A549 (cell line): ENCODE results near the gene STARD4. TPM values are rescaled to one million over a fixed set of nuclear protein-coding genes. Genes with fewer than 3 reads are reported as not detected.

Experiments
- ATAC-seq, 2 experiments: fragments of 200-7000 bp in 1 of 2; fragments of >200 bp in 1 of 2; cut with Nextera tagmentation in 1 of 2; cut with Tn5 transposase in 1 of 2; 3 replicates each; pipeline versions ENCODE4 v1.8.0 to v1.9.1; 2018 to 2020; ENCODE audit warnings: mild to moderate bottlenecking in 1 of 2, moderate library complexity in 1 of 2
- CTCF ChIA-PET: fragments of 300-600 bp; sonication (Branson Sonifier 250); formaldehyde crosslinking; extraction: SDS; loops from one replicate; lab custom pipeline; 2021; ENCODE audit warnings: antibody characterized with exemption, inconsistent platforms; lab: Yijun Ruan, JAX
- POLR2A ChIA-PET: fragments of 350-600 bp; formaldehyde crosslinking; extraction: SDS; loops from one replicate; lab custom pipeline; 2021; ENCODE audit warnings: antibody characterized with exemption, inconsistent platforms; lab: Yijun Ruan, JAX
- DNase-seq, 2 experiments: peaks; one replicate each; pipeline versions ENCODE4 v3.0.0 to v3.0.0-alpha.2; 2011 to 2016; ENCODE audit warnings: low read depth in 1 of 2, low spot score in 1 of 2
- FAIRE-seq: peaks from 2 replicates; lab custom pipeline; 2011; peaks lifted over from hg19 to GRCh38; lab: Jason Lieb, UNC
- H3K27ac ChIP-seq, 2 experiments: fragments of >200 bp; sonication (Bioruptor Twin); formaldehyde crosslinking; 3 replicates each; pipeline ENCODE4 v1.5.1; 2016 to 2017
- H3K4me1 ChIP-seq: fragments of >200 bp; sonication (Bioruptor Twin); formaldehyde crosslinking; 3 replicates; pipeline ENCODE4 v1.6.1; 2016
- H3K4me2 ChIP-seq: fragments of >200 bp; sonication (Bioruptor Twin); formaldehyde crosslinking; 3 replicates; pipeline ENCODE4 v1.6.1; 2016
- H3K4me3 ChIP-seq: fragments of >200 bp; sonication (Bioruptor Twin); formaldehyde crosslinking; 3 replicates; pipeline ENCODE4 v1.5.1; 2016
- H3K9me3 ChIP-seq: fragments of >200 bp; sonication (Bioruptor Twin); formaldehyde crosslinking; 3 replicates; pipeline ENCODE4 v1.6.1; 2016
- BHLHE40 ChIP-seq: IDR thresholded peaks from 2 replicates; pipeline ENCODE4 v1.6.1; 2012; ENCODE audit warnings: low read depth, low read length, inconsistent platforms
- CBX2 ChIP-seq: fragments of 200-600 bp; sonication (generic); IDR thresholded peaks from 2 replicates; pipeline ENCODE4 v1.6.1; 2016; ENCODE audit warnings: low read depth, mild to moderate bottlenecking, borderline replicate concordance
- CHD2 ChIP-seq: fragments of 150-350 bp; IDR thresholded peaks from 2 replicates; pipeline ENCODE4 v1.6.1; 2014; ENCODE audit warnings: low read length; ENCODE audit not compliant: partially characterized antibody
- FOSB ChIP-seq: fragments of 250-450 bp; sonication (Bioruptor Pico); IDR thresholded peaks from 2 replicates; pipeline ENCODE4 v1.5.0; 2020; ENCODE audit warnings: mild to moderate bottlenecking, moderate library complexity
- HDAC2 ChIP-seq: fragments of 200-600 bp; sonication (generic); IDR thresholded peaks from 2 replicates; pipeline ENCODE4 v1.6.1; 2016
- NR3C1 ChIP-seq: fragments of >200 bp; sonication (Bioruptor Twin); formaldehyde crosslinking; IDR thresholded peaks from 3 replicates; pipeline ENCODE4 v1.6.1; 2017
- RAD21 ChIP-seq, 2 experiments: fragments of >200 bp in 1 of 2; sonication (Bioruptor Twin) in 1 of 2; formaldehyde crosslinking in 1 of 2; IDR thresholded peaks in 1 of 2; conservative IDR thresholded peaks in 1 of 2; 2 replicates in 1 of 2; 3 replicates in 1 of 2; pipeline ENCODE4 v1.6.1; 2012 to 2018; ENCODE audit warnings: inconsistent platforms in 1 of 2
- SMC3 ChIP-seq: fragments of >200 bp; sonication (Bioruptor Twin); formaldehyde crosslinking; IDR thresholded peaks from 3 replicates; pipeline ENCODE4 v1.6.1; 2018; ENCODE audit warnings: inconsistent platforms
- SREBF2 ChIP-seq: fragments of 450-650 bp; IDR thresholded peaks from 2 replicates; pipeline ENCODE4 v1.6.1; 2014; ENCODE audit warnings: mild to moderate bottlenecking, moderate library complexity
- ZC3H11A ChIP-seq: fragments of 450-650 bp; IDR thresholded peaks from 2 replicates; pipeline ENCODE4 v1.6.1; 2014; ENCODE audit warnings: antibody characterized with exemption, mild to moderate bottlenecking
- ZFP36 ChIP-seq: fragments of 450-650 bp; IDR thresholded peaks from 2 replicates; pipeline ENCODE4 v1.6.1; 2014; ENCODE audit warnings: borderline replicate concordance; ENCODE audit not compliant: partially characterized antibody
- WGBS: methylation state at CpG from one replicate; pipeline ENCODE4 v1.1.6; 2017; ENCODE audit errors: missing lambda C conversion rate; 5-methylcytosine and 5-hydroxymethylcytosine counted together
- polyA plus RNA-seq, 4 experiments: library from polyadenylated mRNA; depleted of rRNA in 3 of 4; stranded (reverse); fragments of >200 nt; fragmentation: RNase III in 1 of 4; extraction: RNeasy Plus Mini Kit Qiagen cat#74134 plus additional on column Dnase treatment in 1 of 4; gene quantifications; 2 replicates in 3 of 4; 3 replicates in 1 of 4; pipeline ENCODE4 v1.2.3, GENCODE V29; 2011 to 2017
- TF ChIP-seq, protein P1 (sequence below): fragments of >200 bp; sonication (Bioruptor Twin); formaldehyde crosslinking; IDR thresholded peaks from 3 replicates; pipeline ENCODE4 v1.5.1; 2016
- TF ChIP-seq, protein P2 (sequence below): fragments of 250-450 bp; sonication (Bioruptor Pico); IDR thresholded peaks from 2 replicates; pipeline ENCODE4 v1.5.0; 2020; ENCODE audit warnings: low read depth, mild to moderate bottlenecking, moderate library complexity
- TF ChIP-seq, protein P3 (sequence below): IDR thresholded peaks from 2 replicates; pipeline ENCODE4 v1.6.1; 2012

The STARD4 gene
- polyA plus RNA-seq, 2 of the 4 experiments (the other 2 are of a cell fraction) = 14.0 to 15.9 TPM

DNA sequence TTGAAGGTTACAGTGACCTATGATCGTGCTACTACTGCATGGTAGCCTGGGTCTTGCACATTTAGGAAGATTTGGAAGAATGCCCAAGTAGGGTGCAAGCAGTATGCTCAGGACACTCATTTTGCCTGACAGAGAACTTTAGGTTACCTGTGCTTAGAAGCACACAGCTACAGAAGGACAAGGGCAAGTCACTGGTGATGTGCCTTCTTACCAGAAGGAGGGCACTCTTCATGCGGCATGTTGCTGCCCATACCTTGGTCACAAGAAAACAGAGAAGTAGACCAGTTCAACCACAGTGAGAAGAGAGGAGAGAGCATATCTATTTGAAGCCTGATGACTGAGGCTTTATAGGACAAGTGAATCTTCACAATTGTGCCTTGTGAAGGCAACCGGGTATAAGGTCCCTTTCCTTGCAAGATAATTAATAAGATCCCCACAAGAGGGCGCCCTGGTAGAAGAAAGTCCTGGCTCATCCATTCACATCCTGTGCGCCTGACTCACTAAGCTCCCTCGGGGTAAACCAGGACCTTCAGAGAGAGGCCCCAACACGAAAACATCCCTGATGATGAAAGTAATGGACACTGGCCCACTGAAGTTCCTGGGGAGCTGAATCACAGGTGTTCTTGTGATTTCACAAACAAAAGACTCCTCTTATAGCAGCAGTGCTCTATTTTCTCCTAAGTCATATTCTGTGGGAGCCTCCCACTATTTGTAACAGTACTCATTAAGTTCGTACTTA lies 38.1 kb upstream of the STARD4 start:
- FAIRE-seq = no peak
- peaks cover 3% of the 10 kb centered on the region; the same call in 2 of the 3 replicates for H3K4me1 ChIP-seq
- ChIA-PET POLR2A (interaction anchor here (1.2 to 1.3 kb wide), 2 partner anchors 130 to 207 kb away, joined by 3 to 22 read pairs; partner anchors contain the start of gene NREP), CTCF (interaction anchor here (0.6 to 3.0 kb wide), 32 partner anchors 9 to 622 kb away, joined by 3 to 25 read pairs (median 4); partner anchors contain the start of gene NREP)
- H3K4me2 ChIP-seq = peak overlapping the region; percentile 24; the same call in 2 of the 3 replicates
- H3K27ac ChIP-seq = 0 out of 6 replicates have a peak overlapping the region, but pooled peaks of 1 of the 2 experiments have one; percentile 11
- H3K4me3 ChIP-seq = no peak overlapping the region
- WGBS = 23% methylated on average over 8 of the region's 8 CpGs
- H3K9me3 ChIP-seq = no peaks in the 10 kb centered on the region
- peak; percentile 92 to 99 for ATAC-seq
- peak; percentile 58 to 77 for DNase-seq
- TF ChIP-seq RAD21 (conservative IDR thresholded peaks at IDR 0.05 in 1 of 2, IDR thresholded peaks at IDR 0.05 in 1 of 2) (peak; percentile 82 to 89), FOSB (CRISPR knock-in tag) (no peak), SMC3 (peak; percentile 89)
- TF ChIP-seq, protein P1, sequence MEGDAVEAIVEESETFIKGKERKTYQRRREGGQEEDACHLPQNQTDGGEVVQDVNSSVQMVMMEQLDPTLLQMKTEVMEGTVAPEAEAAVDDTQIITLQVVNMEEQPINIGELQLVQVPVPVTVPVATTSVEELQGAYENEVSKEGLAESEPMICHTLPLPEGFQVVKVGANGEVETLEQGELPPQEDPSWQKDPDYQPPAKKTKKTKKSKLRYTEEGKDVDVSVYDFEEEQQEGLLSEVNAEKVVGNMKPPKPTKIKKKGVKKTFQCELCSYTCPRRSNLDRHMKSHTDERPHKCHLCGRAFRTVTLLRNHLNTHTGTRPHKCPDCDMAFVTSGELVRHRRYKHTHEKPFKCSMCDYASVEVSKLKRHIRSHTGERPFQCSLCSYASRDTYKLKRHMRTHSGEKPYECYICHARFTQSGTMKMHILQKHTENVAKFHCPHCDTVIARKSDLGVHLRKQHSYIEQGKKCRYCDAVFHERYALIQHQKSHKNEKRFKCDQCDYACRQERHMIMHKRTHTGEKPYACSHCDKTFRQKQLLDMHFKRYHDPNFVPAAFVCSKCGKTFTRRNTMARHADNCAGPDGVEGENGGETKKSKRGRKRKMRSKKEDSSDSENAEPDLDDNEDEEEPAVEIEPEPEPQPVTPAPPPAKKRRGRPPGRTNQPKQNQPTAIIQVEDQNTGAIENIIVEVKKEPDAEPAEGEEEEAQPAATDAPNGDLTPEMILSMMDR = peak; percentile 81

DNA sequence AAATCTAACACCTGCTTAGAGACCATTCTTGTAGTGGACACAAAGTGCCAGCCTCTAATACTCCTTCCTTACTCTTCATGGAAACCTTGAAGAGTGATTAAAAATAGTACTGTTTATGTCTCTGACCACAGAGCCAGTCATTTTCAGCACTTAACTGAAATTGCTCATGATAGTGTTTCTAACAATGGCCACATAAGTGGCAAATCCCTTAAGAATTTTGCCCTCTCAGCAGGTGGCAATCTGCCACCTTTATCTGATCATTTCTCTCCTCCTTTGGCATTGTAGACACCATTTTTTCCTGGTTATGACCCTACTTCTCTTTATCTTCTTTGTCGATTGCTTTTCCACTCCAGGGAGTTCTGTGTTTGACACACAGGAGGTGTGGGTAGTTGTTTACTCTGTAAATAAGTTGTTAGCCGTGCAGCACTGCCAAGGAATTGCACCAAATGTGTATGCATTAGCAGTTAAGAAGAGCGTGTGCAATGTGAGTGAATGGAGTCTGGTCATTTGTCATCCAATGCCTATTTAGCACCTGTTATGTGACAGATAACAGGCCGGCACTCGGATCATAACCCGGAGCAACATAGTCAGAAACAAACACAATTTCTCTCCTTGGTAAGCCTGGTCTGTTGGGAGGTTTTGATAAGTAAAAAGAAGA lies 36.8 kb upstream of the STARD4 start:
- ChIA-PET POLR2A (no interaction called here), CTCF (interaction anchor here (0.7 to 3.0 kb wide), 3 partner anchors 9 to 596 kb away, joined by 3 to 25 read pairs (median 5); no protein-coding TSS in a partner anchor)
- Histone ChIP-seq H3K4me3 (no peak overlapping the region), H3K4me2 (no peak overlapping the region), H3K4me1 (peaks cover 3% of the 10 kb centered on the region; the same call in 2 of the 3 replicates), H3K27ac (no peak overlapping the region), H3K9me3 (no peaks in the 10 kb centered on the region)
- DNase-seq = peak in 1 of 2 experiments; percentile 4
- no peak for ATAC-seq
- TF ChIP-seq ZC3H11A = no peak
- no peak for TF ChIP-seq CBX2
- TF ChIP-seq ZFP36 = no peak
- TF ChIP-seq, protein P2, sequence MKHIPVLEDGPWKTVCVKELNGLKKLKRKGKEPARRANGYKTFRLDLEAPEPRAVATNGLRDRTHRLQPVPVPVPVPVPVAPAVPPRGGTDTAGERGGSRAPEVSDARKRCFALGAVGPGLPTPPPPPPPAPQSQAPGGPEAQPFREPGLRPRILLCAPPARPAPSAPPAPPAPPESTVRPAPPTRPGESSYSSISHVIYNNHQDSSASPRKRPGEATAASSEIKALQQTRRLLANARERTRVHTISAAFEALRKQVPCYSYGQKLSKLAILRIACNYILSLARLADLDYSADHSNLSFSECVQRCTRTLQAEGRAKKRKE (CRISPR knock-in tag) = no peak
- TF ChIP-seq NR3C1 = no peak
- TF ChIP-seq HDAC2 = no peak
- 49% methylated on average over 6 of the region's 6 CpGs for WGBS
- FAIRE-seq = no peak

DNA sequence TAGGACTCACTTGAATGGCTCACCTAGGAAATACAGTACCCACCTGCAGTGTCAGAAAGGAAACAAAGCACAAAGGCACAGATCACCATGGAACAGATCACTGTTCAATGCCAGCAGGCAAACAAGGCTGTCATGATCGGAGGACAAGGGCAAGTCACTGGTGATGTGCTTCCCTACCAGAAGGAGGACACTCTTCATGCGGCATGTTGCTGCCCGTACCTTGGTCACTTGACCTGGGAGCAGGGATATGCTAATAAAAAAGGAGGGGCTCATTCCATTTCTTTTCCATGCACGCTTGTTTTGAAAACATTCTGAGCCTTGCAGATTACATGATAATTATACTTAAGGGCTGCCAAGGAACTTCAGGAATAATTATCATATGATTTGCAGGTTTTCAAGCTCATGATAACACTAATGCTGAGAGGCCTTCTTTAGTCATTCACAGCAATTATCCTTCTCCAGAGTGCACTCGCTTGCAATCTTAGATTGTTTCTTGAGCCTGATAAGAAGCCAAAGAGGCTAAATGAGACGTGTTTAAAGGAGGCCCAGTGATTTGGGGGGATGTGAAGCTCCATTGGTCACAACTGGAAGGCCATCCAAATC lies 36.1 kb upstream of the STARD4 start:
- ChIA-PET POLR2A (no interaction called here), CTCF (interaction anchor here (1.7 kb wide), 1 partner anchor 599 kb away, joined by 4 read pairs; no protein-coding TSS in a partner anchor)
- no peaks in the 10 kb centered on the region for H3K9me3 ChIP-seq
- H3K4me3 ChIP-seq = no peak overlapping the region
- no peak overlapping the region for H3K27ac ChIP-seq
- no peak for DNase-seq
- no peak for FAIRE-seq
- no peak for ATAC-seq
- H3K4me1 ChIP-seq = peaks cover 3% of the 10 kb centered on the region; the same call in 2 of the 3 replicates
- TF ChIP-seq BHLHE40 = no peak
- no peak for TF ChIP-seq SREBF2
- no peak for TF ChIP-seq CHD2
- 76% methylated on average over 6 of the region's 6 CpGs for WGBS
- H3K4me2 ChIP-seq = no peak overlapping the region

DNA sequence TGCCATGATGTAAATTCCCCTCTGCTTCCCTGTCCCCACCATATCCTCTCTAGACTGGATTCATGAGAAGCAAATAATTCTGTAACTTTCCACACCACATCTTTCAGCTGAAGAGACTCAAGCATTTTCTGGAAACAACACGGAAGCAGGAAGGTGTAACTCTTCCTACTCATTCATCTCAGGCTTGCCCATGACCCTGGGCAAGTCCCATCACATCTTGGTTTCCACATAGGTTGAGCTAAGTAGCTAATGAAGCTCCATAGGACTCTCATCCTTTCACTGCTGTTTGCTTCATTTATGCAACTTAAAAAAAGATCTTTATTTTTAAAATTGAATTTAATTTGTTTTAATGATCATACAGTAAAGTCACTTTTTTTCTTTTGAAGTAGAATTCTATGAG lies 32.7 kb upstream of the STARD4 start:
- WGBS = 38% methylated on average over 1 of the region's 1 CpG
- H3K9me3 ChIP-seq = no peaks in the 10 kb centered on the region
- ATAC-seq (no peak), DNase-seq (no peak), FAIRE-seq (no peak)
- H3K27ac ChIP-seq = no peak overlapping the region
- TF ChIP-seq, protein P3, sequence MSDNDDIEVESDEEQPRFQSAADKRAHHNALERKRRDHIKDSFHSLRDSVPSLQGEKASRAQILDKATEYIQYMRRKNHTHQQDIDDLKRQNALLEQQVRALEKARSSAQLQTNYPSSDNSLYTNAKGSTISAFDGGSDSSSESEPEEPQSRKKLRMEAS = no peak
- no peak overlapping the region for H3K4me2 ChIP-seq
- no peak overlapping the region for H3K4me3 ChIP-seq
- no peaks in the 10 kb centered on the region for H3K4me1 ChIP-seq
- CTCF ChIA-PET = interaction anchor here (1.2 to 1.5 kb wide), 2 partner anchors 14 to 602 kb away, joined by 4 read pairs; no protein-coding TSS in a partner anchor
- POLR2A ChIA-PET = no interaction called here
